GM19468 (cell line): ENCODE data around the gene RGS7.
"Not testable (repeated sequence)": the region's sequence is repeated elsewhere in the genome, so short reads cannot be mapped to it uniquely, and the experiment has no call there.

Source experiments
- ATAC-seq: cut with Tn5 transposase; IDR thresholded peaks from one replicate; pipeline ENCODE4 v1.9.1; 2021; ENCODE audit warnings: mild to moderate bottlenecking, moderate library complexity, moderate number of reproducible peaks; ENCODE audit not compliant: unreplicated experiment; ENCODE audit errors: extremely low read depth

RGS7 gene

DNA sequence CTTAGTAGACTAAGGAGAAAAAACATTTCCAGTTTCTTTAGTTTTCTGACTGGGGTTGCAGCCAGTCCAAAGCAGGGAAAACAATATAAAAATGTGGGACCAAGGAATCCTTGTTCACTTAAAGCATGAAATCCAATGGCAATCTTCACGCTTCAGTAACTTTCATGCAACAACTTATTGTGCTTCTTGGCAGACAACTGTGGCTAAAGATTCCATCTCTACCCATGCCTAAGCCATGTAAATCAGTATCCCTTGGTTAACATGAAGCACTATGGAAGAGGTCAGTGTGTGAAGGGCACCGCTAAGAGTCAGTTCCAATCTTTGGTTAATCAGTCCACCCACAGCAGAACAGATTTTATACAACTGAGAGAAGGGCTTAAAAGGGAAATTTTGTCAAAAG is 543.3 kb downstream of the RGS7 start:
- ATAC-seq = no peak

DNA sequence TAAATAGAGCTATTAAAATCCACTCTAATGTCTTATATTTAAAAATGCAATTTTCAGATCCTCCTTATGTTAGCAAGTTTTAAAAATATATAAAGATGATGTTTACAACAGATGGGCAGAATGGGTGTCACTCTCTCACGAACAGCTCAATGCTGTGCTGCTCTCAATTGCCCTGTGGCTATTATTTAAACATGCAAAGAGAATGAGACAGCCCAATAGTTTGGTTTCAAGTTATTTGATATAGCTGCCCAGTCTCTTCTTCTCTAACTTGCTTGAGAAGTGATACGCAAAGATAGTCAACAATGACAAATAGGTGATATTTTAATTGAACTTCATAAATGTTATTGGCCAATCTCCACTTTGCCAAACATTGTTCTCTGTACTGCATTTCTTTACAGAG is 545.7 kb downstream of the RGS7 start:
- no peak for ATAC-seq

- ATAC-seq = no peak
Measured at GRCh38 chr1:240808381-240808780, 548.6 kb downstream of the RGS7 start.

DNA sequence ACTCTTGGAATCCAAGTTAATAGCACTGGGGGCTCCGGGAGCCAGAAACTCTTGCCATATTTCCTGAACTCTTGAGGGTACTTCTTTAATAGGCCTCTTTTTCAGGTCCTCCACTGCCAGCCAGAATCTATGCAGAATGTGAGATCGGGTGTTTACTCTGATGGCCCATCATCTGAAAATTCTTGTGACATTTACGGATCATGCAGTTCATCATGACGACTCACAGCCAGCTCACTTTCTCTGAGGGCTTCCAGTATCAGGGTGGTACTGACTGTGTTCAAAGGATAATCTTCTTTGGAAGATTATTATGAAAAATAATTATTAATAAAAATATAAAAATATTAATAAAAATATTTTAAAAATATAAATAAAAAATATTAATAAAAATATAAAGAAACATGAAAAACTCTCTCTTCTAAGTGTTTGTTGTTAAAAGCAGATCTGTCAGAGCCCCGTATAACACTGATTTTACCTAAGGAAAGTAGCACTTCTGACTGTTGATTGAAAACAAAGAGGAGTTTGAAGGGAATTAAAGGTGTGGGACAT is 550.7 kb downstream of the RGS7 start:
- ATAC-seq = no peak

- ATAC-seq = no peak
Measured at GRCh38 chr1:240804475-240804874, 552.5 kb downstream of the RGS7 start.

DNA sequence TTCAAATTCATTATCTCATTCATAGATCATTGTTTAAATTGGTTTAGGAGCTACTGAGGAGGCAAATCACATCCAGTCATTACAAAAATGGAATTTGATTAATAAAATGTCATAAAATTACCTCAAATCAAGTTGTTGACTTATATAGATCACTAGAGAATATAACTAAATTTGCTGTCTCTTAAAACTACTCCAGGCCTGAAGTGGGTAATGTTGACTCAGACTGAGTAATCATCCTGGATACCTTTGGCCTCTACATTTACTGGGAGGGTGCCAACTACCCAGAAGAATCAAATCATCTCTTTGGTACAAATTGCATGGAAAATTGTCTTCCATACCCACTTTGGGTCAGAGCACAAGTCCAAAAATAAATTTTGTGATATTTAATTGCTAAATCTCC is 553.9 kb downstream of the RGS7 start:
- ATAC-seq = no peak

GRCh38 chr1:240802271-240802670 is 554.7 kb downstream of the RGS7 start:
- ATAC-seq = no peak

- ATAC-seq = no peak
Measured at GRCh38 chr1:240801442-240801841, 555.6 kb downstream of the RGS7 start.

- ATAC-seq = no peak
Measured at GRCh38 chr1:240800291-240800690, 556.7 kb downstream of the RGS7 start.

DNA sequence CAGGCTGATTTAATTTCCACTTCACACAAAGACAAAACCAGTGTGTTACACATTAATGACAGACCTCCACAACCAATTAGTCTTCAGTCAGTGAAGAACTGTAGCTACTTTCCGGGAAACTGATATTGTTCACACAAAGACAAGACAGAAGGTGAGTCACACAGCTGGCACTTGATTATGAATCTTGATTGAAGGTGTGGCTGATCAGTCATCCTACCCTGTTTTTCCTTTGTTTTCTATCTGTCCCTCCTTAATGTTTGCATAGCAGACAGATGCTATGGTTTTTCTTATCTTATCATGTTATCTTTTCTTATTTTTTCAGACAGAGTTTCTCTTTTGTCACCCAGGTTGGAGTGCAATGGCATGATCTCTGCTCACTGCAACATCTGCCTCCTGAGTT is 560.0 kb downstream of the RGS7 start:
- no peak for ATAC-seq

GRCh38 chr1:240794046-240794843 is 562.8 kb downstream of the RGS7 start:
- ATAC-seq = peak; percentile 70

DNA sequence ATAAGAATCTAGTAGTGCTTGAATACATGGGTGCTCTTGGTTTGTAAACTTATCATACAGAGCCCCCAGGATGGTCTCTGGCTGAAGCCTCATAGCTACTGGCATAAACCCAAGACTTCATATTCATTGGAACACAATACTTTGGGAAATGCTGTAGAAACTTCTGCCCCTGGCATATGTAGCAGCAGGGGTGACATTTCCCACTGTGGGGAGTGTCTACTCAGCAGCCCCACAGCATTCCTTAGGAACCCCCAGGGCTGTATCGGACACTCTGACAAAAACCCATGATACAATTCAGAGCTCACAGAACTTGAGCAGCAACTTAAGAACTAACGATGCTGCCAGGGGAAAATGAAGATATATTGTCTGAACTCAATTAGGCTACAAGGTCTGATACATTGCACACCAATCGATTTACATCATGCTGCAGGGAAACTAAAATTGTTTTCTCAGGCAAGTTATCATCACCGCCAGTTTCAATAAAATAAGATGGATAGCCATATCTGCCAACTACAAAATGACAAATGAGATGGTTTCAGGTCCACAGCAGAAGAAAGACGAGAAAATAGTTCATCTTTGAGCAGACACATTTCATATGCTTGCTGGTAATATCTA is 564.0 kb downstream of the RGS7 start:
- no peak for ATAC-seq

- no peak for ATAC-seq
Measured at GRCh38 chr1:240790856-240791255, 566.1 kb downstream of the RGS7 start.

DNA sequence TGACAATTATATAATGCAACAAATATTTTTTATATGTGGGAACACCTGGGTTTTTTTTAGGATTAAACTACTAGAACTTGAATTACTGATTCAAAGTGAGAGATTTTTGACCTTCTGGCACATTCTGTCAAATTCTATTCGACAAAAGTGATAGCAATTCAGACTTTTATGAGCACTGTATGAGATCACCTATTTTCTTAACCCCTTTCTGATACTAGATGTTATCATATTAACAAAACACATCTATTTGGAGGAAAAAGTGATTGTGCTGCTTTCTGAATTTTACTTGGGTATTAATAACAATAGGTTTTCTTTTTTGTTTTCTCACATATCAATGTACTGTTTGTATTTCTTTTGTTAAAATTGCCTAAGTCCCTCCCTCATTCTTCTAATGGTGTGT is 570.1 kb downstream of the RGS7 start:
- ATAC-seq = no peak

DNA sequence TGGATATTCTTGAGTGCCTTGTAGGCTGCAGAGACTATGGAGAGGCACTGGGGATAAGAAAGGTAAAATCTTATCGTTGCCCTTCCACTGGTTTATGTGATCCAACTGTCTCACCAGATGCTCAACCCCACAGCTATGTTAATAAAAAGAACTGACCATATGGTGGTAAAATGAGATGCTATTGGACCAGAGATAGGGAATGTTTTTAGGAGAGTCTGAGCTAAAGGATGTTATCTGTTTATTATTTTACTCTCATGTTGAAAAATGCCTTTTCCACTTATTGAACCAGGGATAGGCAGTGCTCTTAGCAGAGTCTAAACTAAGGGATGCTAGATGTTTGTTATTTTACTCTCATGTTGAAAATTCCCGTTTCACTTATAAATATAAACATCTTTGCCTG is 572.2 kb downstream of the RGS7 start:
- no peak for ATAC-seq

- ATAC-seq = not testable (repeated sequence)
Measured at GRCh38 chr1:240783728-240784137, 573.3 kb downstream of the RGS7 start.

GRCh38 chr1:240776237-240776636 is 580.8 kb downstream of the RGS7 start:
- no peak for ATAC-seq

DNA sequence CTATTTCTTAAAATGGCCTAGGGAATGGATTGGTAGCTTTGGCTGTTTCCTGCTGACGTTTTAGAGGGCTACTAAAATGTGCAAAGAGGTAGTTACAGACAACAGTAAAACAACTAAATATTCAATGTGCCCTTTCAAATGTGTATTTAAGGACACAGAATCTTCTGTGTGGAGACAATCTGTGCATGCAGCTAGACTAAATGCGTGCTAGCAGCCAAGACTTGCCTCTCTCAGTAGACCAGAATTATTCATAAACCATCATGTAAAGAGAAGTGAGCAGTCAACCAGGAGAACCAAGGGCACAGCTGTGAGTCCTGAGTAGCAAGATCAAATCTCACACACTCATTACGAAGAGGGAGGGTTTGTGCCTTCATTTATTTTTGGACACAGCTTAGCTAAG is 584.9 kb downstream of the RGS7 start:
- ATAC-seq = no peak

DNA sequence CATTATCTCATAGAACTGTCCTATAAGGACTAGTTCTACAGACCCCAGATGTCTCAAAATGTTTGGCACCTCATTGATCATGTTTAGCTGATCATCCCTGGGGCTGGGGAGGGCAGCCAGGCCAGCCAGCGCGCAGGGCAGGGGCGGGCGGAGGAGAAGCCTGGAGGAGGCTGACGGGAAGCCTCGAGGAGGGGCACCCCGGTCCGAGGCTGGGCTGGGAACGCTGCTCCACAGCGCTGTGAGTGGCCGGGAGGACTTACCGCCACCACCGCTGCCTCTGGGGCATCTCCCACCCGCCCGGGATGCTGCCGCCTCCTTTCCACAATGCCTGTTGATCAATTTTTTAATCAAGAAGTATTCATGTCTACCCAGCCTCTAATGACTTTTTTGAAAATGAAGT is 585.6 kb downstream of the RGS7 start:
- ATAC-seq = no peak

- no peak for ATAC-seq
Measured at GRCh38 chr1:240768979-240769378, 588.0 kb downstream of the RGS7 start.

GRCh38 chr1:240766831-240767230 is 590.2 kb downstream of the RGS7 start:
- no peak for ATAC-seq
